ENCODE results near the gene SLC26A11. TPM values are rescaled to one million over a fixed set of nuclear protein-coding genes. Genes with fewer than 3 reads are reported as not detected.

Gene SLC26A11
- total and polyA plus RNA-seq, 2 of the 13 experiments (the other 11 are each of a cell fraction or from before 2014, with no cell fraction given) = 8.7 to 13.2 TPM

DNA sequence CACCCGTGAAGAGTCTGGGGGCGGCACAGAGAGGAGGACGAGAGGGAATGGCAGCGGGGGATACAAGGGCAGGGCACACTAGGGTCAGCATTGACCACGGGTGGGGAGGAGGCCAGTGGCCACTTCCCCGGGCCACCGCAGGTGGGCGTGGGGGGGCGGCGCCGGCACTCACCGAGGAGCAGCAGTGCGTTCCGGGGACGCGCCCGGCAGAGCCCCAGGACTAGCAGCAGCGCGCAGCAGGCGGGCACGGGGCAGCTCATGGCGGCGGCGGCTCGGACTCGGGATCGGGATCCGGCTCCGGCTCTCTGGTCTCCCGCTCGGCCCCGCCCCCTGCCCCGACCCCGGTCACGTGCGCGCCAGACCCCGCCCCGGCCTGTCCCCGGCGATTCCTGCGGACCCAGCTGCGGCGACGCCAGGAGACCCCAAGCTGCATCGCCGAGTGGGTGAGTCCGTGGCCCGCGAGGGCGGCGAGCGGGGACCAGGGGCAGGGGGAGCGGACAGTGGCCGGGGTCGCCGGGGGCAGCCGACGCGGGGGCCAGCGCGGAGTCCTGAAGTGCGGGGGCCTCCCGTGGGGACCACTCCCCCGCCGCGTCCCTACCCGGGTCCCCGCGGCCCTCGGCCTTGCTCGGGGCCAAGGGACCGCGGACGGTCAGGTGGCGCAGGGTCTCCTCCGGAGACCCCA lies at the start of gene SLC26A11, which contains the start of gene SGSH (continued):
- TF ChIP-seq, protein P1, sequence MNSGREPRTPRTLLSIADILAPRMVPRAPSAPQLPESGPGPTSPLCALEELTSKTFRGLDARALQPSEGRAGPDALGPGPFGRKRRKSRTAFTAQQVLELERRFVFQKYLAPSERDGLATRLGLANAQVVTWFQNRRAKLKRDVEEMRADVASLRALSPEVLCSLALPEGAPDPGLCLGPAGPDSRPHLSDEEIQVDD (CRISPR knock-in tag; IDR thresholded peaks at IDR 0.05; ENCODE audit: borderline replicate concordance) = no peak
- TF ChIP-seq SP140L (CRISPR knock-in tag; IDR thresholded peaks at IDR 0.05; ENCODE audit: borderline replicate concordance) (no peak), ZNF567 (CRISPR knock-in tag; IDR thresholded peaks at IDR 0.05; ENCODE audit: borderline replicate concordance) (0 out of 2 replicates have a peak, but pooled peaks have one; percentile 82), ZNF317 (CRISPR knock-in tag; IDR thresholded peaks at IDR 0.05) (no peak), RBAK (CRISPR knock-in tag; IDR thresholded peaks at IDR 0.05) (no peak), MTA3 (CRISPR knock-in tag; IDR thresholded peaks at IDR 0.05) (no peak), ZMAT3 (CRISPR knock-in tag; conservative IDR thresholded peaks at IDR 0.05) (peak; percentile 46; the same call in 1 of the 2 replicates), ZNF510 (CRISPR knock-in tag; IDR thresholded peaks at IDR 0.05; ENCODE audit: low read depth) (peak; percentile 67; the same call in 1 of the 2 replicates), GATAD1 (CRISPR knock-in tag; IDR thresholded peaks at IDR 0.05) (peak; percentile 50; the same call in 1 of the 2 replicates), AHR (CRISPR knock-in tag; IDR thresholded peaks at IDR 0.05) (0 out of 2 replicates have a peak, but pooled peaks have one; percentile 38), ZNF816 (CRISPR knock-in tag; IDR thresholded peaks at IDR 0.05; ENCODE audit: borderline replicate concordance) (no peak), ZNF703 (CRISPR knock-in tag; IDR thresholded peaks at IDR 0.05; ENCODE audit: borderline replicate concordance) (no peak), SRSF4 (IDR thresholded peaks at IDR 0.05; ENCODE audit: low read depth, low read length, poor library complexity, severe bottlenecking) (no peak), ZNF225 (CRISPR knock-in tag; IDR thresholded peaks at IDR 0.05) (no peak; the same call in 1 of the 2 replicates), ZFX (CRISPR knock-in tag; IDR thresholded peaks at IDR 0.05; ENCODE audit: low read depth) (peak; percentile 80), CREB3 (CRISPR knock-in tag; IDR thresholded peaks at IDR 0.05) (0 out of 2 replicates have a peak, but pooled peaks have one; percentile 35), BRD4 (CRISPR knock-in tag; IDR thresholded peaks at IDR 0.05) (peak; percentile 80), ZNF484 (CRISPR knock-in tag; IDR thresholded peaks at IDR 0.05; ENCODE audit: borderline replicate concordance, low read depth) (no peak), ZNF253 (CRISPR knock-in tag; IDR thresholded peaks at IDR 0.05; ENCODE audit: borderline replicate concordance) (peak; percentile 74; the same call in 1 of the 2 replicates), ZKSCAN8 (CRISPR knock-in tag; IDR thresholded peaks at IDR 0.05; ENCODE audit: borderline replicate concordance) (no peak)
- TF ChIP-seq, protein P2, sequence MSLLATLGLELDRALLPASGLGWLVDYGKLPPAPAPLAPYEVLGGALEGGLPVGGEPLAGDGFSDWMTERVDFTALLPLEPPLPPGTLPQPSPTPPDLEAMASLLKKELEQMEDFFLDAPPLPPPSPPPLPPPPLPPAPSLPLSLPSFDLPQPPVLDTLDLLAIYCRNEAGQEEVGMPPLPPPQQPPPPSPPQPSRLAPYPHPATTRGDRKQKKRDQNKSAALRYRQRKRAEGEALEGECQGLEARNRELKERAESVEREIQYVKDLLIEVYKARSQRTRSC (CRISPR knock-in tag; IDR thresholded peaks at IDR 0.05; ENCODE audit: low read depth) = no peak
- TF ChIP-seq, protein P3, sequence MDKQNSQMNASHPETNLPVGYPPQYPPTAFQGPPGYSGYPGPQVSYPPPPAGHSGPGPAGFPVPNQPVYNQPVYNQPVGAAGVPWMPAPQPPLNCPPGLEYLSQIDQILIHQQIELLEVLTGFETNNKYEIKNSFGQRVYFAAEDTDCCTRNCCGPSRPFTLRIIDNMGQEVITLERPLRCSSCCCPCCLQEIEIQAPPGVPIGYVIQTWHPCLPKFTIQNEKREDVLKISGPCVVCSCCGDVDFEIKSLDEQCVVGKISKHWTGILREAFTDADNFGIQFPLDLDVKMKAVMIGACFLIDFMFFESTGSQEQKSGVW (CRISPR knock-in tag; IDR thresholded peaks at IDR 0.05; ENCODE audit: borderline replicate concordance) = no peak
- TF ChIP-seq, protein P4, sequence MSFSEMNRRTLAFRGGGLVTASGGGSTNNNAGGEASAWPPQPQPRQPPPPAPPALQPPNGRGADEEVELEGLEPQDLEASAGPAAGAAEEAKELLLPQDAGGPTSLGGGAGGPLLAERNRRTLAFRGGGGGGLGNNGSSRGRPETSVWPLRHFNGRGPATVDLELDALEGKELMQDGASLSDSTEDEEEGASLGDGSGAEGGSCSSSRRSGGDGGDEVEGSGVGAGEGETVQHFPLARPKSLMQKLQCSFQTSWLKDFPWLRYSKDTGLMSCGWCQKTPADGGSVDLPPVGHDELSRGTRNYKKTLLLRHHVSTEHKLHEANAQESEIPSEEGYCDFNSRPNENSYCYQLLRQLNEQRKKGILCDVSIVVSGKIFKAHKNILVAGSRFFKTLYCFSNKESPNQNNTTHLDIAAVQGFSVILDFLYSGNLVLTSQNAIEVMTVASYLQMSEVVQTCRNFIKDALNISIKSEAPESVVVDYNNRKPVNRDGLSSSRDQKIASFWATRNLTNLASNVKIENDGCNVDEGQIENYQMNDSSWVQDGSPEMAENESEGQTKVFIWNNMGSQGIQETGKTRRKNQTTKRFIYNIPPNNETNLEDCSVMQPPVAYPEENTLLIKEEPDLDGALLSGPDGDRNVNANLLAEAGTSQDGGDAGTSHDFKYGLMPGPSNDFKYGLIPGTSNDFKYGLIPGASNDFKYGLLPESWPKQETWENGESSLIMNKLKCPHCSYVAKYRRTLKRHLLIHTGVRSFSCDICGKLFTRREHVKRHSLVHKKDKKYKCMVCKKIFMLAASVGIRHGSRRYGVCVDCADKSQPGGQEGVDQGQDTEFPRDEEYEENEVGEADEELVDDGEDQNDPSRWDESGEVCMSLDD (CRISPR knock-in tag; IDR thresholded peaks at IDR 0.05; ENCODE audit: borderline replicate concordance) = no peak

All from HepG2 (cell line).